DMS53 treated with DMSO at 0.1 percent for 48 hours (cell line): ENCODE data around the gene TUFT1.

Experiments used
- DNase-seq: peaks from one replicate; lab custom pipeline; 2025; ENCODE audit not compliant: unreplicated experiment; lab: John Stamatoyannopoulos, UW

Gene TUFT1

GRCh38 chr1:151536499-151536898 lies 3.6 kb upstream of the TUFT1 start:
- no peak for DNase-seq

GRCh38 chr1:151537112-151537511 lies 3.0 kb upstream of the TUFT1 start:
- no peak for DNase-seq

- peak; percentile 99 for DNase-seq
These were observed 638 bp upstream of the TUFT1 start for GRCh38 chr1:151539321-151540020.

- DNase-seq, result no peak
These were observed 871 bp downstream of the TUFT1 start for GRCh38 chr1:151540982-151541377.

- no peak for DNase-seq
These were observed 1.6 kb downstream of the TUFT1 start for GRCh38 chr1:151541752-151542151.

GRCh38 chr1:151542710-151543129 lies 2.6 kb downstream of the TUFT1 start:
- no peak for DNase-seq

- DNase-seq, result no peak
These were observed 5.4 kb downstream of the TUFT1 start for GRCh38 chr1:151545542-151545941.

- DNase-seq, result no peak
These were observed 6.2 kb downstream of the TUFT1 start for GRCh38 chr1:151546011-151546925.

GRCh38 chr1:151547119-151547899 lies 7.2 kb downstream of the TUFT1 start:
- no peak for DNase-seq

GRCh38 chr1:151547900-151548230 lies 7.8 kb downstream of the TUFT1 start:
- no peak for DNase-seq

- no peak for DNase-seq
These were observed 9.1 kb downstream of the TUFT1 start for GRCh38 chr1:151549199-151549598.

- no peak for DNase-seq
These were observed 13.6 kb downstream of the TUFT1 start for GRCh38 chr1:151553659-151554058.

GRCh38 chr1:151556052-151556451 lies 15.9 kb downstream of the TUFT1 start:
- DNase-seq, result no peak

- DNase-seq, result no peak
These were observed 22.6 kb downstream of the TUFT1 start for GRCh38 chr1:151562661-151563060.

- no peak for DNase-seq
These were observed 23.3 kb downstream of the TUFT1 start for GRCh38 chr1:151563376-151563775.

- no peak for DNase-seq
These were observed 25.5 kb downstream of the TUFT1 start for GRCh38 chr1:151565502-151566189.

- no peak for DNase-seq
These were observed 28.5 kb downstream of the TUFT1 start for GRCh38 chr1:151568626-151569088.

- DNase-seq, result no peak
These were observed 30.7 kb downstream of the TUFT1 start for GRCh38 chr1:151570819-151571218.

GRCh38 chr1:151574575-151575529 lies 34.7 kb downstream of the TUFT1 start:
- no peak for DNase-seq

- no peak for DNase-seq
These were observed 37.1 kb downstream of the TUFT1 start for GRCh38 chr1:151577173-151577572.
